NCI-H446 treated with DMSO at 0.1 percent for 48 hours (cell line): Measurements from ENCODE around the gene TOR1A.
A peak's percentile ranks its signal among the peaks of the same experiment; 100 is the strongest.

Source experiments
- DNase-seq: peaks from one replicate; lab custom pipeline; 2025; lab: John Stamatoyannopoulos, UW

Gene TOR1A, protein sequence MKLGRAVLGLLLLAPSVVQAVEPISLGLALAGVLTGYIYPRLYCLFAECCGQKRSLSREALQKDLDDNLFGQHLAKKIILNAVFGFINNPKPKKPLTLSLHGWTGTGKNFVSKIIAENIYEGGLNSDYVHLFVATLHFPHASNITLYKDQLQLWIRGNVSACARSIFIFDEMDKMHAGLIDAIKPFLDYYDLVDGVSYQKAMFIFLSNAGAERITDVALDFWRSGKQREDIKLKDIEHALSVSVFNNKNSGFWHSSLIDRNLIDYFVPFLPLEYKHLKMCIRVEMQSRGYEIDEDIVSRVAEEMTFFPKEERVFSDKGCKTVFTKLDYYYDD

DNA sequence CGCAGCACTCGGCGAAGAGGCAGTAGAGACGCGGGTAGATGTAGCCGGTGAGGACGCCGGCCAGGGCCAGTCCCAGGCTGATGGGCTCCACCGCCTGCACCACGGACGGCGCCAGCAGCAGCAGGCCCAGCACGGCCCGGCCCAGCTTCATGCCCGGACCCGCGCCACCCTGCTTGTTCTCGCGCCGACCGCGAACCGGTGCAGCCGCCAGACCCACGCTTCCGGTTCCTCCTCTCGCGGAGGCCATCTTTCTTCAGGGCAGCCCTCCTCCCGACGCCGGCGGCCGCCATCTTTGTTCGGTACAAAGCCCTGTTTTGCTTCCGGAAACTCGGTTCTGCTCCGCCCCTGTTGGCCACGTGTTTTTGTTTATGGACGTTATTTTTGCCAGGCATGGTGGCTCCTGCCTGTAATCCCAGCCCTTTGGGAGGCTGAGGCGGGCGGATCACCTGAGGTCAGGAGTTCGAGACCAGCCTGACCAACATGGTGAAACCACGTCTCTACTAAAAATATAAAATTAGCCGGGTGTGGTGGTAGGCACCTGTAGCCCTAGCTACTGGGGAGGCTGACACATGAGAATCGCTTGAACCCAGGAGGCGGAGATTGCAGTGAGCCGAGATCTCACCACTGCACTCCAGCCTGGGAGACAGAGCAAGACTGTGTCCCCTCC is at the start of gene TOR1A:
TOR1A (minus strand) TSS at position 202 of the 667 bp plus-strand sequence; CDS start at position 151, 51 bp downstream.
- peak; percentile 80 for DNase-seq

DNA sequence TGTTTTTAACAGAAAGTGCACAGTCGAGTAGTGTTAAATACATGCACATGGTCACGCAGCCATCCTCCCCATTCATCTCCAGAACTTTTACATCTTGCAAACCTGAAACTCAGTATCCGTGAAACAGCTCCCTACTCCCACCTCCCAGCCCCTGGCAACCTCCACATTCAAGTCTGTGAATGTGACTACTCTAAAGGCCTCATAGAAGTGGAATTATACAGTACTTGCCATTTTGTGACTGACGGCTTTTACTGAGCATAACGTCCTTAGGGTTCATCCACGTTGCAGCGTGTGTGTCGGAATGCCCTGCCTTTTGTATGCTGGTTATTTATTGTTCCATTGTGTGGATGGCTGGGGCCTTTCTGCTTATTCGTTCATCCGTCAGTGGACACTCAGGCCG is 47.1 kb upstream of the TOR1A start:
- DNase-seq: no peak

- no peak for DNase-seq
Measured at GRCh38 chr9:129869585-129870501, 45.9 kb upstream of the TOR1A start.

DNA sequence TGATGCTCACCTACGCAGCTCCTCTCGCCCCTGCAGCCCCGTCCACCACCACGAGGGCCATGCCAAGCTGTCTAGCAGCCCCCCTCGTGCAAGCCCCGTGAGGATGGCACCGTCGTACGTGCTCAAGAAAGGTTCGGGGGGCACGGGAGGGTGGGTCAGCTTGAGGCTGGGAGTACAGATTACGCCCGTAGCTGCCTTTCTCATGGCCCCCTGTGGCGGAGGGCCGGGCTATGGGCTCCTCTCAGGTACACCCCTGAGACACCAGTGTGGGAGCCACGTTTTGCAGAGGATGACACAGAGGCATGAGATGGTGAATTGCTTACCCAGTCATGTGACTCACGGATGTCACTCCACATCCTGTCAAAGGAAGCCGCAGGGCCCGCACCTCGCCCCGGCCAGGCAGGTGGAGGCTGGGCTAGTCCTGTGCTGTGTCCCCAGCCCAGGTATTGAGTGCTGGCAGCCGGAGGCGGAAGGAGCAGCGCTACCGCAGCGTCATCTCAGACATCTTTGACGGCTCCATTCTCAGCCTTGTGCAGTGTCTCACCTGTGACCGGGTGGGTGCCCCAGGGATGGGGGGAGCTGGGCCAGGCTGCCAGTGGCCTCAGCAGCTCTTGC is 45.0 kb upstream of the TOR1A start:
- DNase-seq: no peak

GRCh38 chr9:129868023-129868871 is 44.3 kb upstream of the TOR1A start:
- no peak for DNase-seq

GRCh38 chr9:129867136-129868022 is 43.4 kb upstream of the TOR1A start:
- no peak for DNase-seq

- DNase-seq: no peak
Measured at GRCh38 chr9:129866394-129867135, 42.6 kb upstream of the TOR1A start.

- DNase-seq: no peak
Measured at GRCh38 chr9:129865668-129866320, 41.9 kb upstream of the TOR1A start.

DNA sequence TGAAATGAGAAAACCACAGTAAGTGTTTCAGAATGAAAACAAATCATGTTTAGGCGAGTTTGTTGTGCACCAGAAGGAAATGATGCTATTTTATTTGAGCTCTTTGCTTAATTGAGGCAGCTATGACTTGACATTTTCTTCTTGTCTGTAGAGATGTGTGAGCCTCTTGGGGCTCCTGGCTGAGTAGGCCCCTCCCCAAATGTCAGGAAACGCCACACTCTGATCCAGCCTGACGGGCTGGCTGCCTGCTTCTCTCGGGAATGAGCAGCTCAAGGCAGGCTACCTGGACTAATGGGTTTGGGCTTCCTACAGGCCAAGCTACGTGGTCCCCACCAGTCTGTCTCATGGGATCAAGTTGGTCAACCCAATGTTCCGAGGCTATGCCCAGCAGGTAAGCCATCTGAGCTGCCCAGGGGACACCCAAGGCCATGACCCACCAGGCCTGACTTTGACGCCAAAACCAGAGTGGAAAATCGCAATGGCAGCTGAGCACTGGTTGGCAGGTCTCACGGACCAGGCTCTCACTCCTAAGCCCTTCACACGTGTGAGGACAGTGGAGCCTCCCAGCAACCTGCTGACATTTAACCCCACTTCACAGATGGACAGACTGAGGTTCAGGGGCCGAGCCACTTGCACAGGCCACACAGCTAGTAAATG is 41.2 kb upstream of the TOR1A start:
- no peak for DNase-seq

- no peak for DNase-seq
Measured at GRCh38 chr9:129863059-129863690, 39.2 kb upstream of the TOR1A start.

DNA sequence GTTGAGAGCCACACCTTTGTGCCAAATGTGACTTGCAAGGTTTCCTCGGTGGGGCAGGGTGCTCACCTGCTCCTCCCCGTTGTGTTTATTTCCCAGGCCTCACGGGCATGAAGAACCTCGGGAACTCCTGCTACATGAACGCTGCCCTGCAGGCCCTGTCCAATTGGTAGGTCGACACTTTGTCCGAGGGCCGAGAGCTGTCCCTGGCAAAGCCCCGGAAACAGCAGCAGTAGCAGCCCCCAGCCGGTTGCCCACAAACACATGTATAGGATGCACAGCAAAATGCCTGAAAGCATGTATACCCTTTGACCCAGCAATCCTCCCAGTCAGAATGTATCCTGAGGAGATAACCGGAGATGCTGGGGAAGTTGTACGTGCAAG is 37.5 kb upstream of the TOR1A start:
- no peak for DNase-seq

DNA sequence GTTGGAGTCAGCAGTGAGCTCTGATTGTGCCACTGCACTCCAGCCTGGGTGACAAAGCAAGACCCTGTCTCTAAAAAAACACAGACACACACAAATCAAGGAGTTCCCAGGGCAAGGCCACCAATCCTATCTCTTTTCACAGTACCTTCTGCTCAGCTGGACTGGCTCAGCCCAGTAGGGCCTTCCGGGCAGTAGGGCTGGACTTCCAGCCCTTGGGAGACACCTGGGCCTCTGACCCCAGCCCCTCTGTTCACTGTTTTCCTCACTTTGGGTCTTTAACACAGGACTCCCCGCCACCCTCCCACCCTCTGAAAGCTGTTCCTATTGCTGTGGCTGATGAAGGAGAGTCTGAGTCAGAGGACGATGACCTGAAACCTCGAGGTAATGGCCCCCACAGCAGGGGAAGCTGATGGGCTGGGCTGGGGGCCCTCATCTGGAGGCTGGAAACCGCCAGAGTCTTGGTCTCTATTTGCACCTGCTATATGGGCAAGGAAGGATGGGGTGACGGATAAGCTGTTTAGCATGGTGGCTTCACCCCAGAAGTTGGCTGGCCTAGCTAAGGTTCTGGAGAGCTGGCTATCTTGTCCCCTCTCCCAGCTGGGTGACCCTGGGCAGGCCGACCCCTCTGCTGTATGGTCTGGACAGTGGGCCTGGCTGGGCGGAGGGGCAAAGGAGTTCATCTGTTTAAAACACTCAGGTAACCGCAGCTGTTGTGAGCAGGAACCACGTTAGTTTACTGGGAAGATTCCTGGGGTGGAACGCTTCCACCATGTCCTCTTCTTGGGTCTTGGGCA is 36.9 kb upstream of the TOR1A start:
- no peak for DNase-seq

DNA sequence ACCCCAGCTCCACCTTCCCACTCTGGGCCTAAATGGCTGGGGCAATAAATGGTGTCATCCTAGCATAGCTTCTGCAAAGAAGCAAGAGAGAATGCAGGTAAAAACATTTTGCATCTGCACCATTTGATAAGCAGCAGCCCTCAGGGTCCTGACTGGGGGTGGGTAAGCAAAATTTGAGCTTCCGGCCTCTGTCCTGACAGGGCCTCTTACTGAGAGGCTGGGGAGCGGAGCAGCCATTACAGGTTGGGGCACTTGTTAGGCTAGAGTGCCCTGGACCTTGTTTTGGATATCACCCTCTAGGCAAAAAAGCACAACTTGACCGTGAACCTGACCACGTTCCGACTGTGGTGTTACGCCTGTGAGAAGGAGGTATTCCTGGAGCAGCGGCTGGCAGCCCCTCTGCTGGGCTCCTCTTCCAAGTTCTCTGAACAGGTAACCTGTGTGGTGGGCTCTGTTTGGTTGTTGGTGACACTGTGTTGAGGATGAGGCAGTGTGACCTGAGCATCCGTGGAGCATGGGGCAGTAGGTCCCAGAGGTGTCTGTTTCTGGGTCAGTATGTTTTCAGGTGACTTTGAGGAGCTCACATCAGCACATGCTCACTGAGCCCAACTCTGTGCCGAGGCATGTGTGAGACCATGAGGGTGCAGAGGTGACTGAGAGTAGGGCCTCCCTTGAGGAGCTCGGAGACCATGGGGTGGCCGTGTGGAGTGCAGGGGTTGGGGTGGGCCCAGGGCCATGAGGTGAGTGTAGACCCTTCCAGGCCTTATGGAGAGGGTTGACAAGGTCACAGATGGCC is 34.4 kb upstream of the TOR1A start:
- no peak for DNase-seq

DNA sequence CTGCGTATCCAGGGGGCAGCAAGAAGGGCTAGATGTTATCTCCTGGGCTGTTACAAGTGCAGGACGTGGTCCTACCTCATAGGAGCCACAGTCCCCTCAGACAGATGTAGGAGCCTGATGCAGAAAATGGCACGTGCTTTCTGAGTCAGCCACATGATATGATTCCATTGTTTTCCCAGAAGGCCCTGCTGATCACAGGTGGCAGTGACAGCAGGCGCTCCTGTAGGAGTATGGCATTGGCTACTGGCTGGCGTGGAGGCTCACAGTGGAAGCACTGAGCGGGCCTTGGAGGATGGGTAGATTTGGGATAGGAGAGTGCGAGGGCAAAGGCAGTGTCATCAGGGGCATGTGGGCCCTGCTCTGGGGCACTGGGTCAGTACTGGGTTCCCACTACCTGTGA is 33.3 kb upstream of the TOR1A start:
- DNase-seq: no peak

DNA sequence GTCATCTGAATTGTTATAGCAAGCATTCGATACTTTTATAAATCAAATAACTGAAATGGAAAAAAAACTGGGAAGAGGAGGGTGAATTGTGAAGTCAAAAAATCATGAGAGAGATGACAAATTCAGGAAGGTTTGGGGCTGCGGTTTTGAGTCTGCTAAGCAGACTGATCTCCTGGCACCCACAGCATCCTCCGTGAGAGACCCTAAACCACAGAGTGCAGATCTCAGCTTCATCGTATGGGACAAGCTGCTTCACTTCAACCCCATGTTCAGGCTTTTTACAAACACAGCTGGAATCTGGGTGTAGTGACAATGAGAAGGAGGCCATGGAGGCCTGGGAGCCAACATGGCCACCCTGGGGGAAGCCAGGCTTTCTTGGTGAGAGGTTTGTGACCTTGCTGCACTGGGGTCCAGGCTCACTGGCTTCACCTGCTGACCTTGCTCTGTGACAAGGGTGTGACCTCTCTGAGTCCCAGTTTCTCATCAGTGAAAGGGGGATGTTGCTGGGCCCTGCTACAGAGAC is 30.7 kb upstream of the TOR1A start:
- DNase-seq: no peak

- no peak for DNase-seq
Measured at GRCh38 chr9:129853614-129854013, 29.7 kb upstream of the TOR1A start.
